Ishikawa (cell line): Measurements from ENCODE around the gene ZNF584.

ENCODE experiments used
- CEBPB ChIP-seq: IDR thresholded peaks from 2 replicates; pipeline ENCODE4 v1.6.1; 2012
- CREB1 ChIP-seq: IDR thresholded peaks from 2 replicates; pipeline ENCODE4 v1.6.1; 2012; ENCODE audit warnings: low read depth
- EGR1 ChIP-seq: IDR thresholded peaks from 2 replicates; pipeline ENCODE4 v1.6.1; 2012
- EP300 ChIP-seq: IDR thresholded peaks from 2 replicates; pipeline ENCODE4 v1.6.1; 2012; ENCODE audit warnings: borderline replicate concordance
- FOXM1 ChIP-seq: IDR thresholded peaks from 2 replicates; pipeline ENCODE4 v1.6.1; 2012; ENCODE audit warnings: low read depth, borderline replicate concordance
- NFIC ChIP-seq: IDR thresholded peaks from 2 replicates; pipeline ENCODE4 v1.6.1; 2012
- RAD21 ChIP-seq: IDR thresholded peaks from 2 replicates; pipeline ENCODE4 v1.6.1; 2012; ENCODE audit warnings: low read depth
- TAF1 ChIP-seq: IDR thresholded peaks from 2 replicates; pipeline ENCODE4 v1.6.1; 2012; ENCODE audit warnings: low read depth, mild to moderate bottlenecking
- TCF12 ChIP-seq: IDR thresholded peaks from 2 replicates; pipeline ENCODE4 v1.6.1; 2012; ENCODE audit warnings: low read depth
- TEAD4 ChIP-seq: IDR thresholded peaks from 2 replicates; pipeline ENCODE4 v1.6.1; 2012
- YY1 ChIP-seq: IDR thresholded peaks from 2 replicates; pipeline ENCODE4 v1.6.1; 2012; ENCODE audit warnings: low read depth
- ZBTB7A ChIP-seq: IDR thresholded peaks from 2 replicates; pipeline ENCODE4 v1.6.1; 2012; ENCODE audit warnings: low read depth
- TF ChIP-seq, protein P1 (sequence below): IDR thresholded peaks from 2 replicates; pipeline ENCODE4 v1.6.1; 2012
- TF ChIP-seq, protein P2 (sequence below): IDR thresholded peaks from 2 replicates; pipeline ENCODE4 v1.6.1; 2012
- TF ChIP-seq, protein P3 (sequence below): IDR thresholded peaks from 2 replicates; pipeline ENCODE4 v1.6.1; 2012; ENCODE audit warnings: low read depth, mild to moderate bottlenecking

The ZNF584 gene

GRCh38 chr19:58455306-58455705, 46.9 kb downstream of the ZNF584 start:
- no peak for TF ChIP-seq FOXM1
- TF ChIP-seq, protein P1, sequence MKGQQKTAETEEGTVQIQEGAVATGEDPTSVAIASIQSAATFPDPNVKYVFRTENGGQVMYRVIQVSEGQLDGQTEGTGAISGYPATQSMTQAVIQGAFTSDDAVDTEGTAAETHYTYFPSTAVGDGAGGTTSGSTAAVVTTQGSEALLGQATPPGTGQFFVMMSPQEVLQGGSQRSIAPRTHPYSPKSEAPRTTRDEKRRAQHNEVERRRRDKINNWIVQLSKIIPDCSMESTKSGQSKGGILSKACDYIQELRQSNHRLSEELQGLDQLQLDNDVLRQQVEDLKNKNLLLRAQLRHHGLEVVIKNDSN: no peak
- no peak for TF ChIP-seq RAD21
- no peak for TF ChIP-seq EP300

DNA sequence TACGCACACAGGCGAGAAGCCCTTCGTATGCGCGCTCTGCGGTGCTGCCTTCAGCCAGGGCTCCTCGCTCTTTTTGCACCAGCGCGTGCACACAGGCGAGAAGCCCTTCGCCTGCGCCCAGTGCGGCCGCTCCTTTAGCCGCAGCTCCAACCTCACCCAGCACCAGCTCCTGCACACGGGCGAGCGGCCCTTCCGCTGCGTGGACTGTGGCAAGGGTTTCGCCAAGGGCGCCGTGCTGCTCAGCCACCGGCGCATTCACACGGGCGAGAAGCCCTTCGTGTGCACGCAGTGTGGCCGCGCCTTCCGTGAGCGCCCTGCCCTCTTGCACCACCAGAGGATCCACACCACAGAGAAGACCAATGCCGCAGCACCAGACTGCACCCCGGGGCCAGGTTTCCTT, 47.7 kb downstream of the ZNF584 start:
- TF ChIP-seq TCF12 (no peak), CEBPB (no peak), FOXM1 (no peak), TAF1 (no peak), YY1 (no peak), ZBTB7A (no peak), CREB1 (no peak), NFIC (no peak), RAD21 (no peak), EGR1 (no peak), EP300 (no peak), TEAD4 (no peak)
- TF ChIP-seq, protein P1: no peak
- TF ChIP-seq, protein P2, sequence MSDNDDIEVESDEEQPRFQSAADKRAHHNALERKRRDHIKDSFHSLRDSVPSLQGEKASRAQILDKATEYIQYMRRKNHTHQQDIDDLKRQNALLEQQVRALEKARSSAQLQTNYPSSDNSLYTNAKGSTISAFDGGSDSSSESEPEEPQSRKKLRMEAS: no peak
- TF ChIP-seq, protein P3, sequence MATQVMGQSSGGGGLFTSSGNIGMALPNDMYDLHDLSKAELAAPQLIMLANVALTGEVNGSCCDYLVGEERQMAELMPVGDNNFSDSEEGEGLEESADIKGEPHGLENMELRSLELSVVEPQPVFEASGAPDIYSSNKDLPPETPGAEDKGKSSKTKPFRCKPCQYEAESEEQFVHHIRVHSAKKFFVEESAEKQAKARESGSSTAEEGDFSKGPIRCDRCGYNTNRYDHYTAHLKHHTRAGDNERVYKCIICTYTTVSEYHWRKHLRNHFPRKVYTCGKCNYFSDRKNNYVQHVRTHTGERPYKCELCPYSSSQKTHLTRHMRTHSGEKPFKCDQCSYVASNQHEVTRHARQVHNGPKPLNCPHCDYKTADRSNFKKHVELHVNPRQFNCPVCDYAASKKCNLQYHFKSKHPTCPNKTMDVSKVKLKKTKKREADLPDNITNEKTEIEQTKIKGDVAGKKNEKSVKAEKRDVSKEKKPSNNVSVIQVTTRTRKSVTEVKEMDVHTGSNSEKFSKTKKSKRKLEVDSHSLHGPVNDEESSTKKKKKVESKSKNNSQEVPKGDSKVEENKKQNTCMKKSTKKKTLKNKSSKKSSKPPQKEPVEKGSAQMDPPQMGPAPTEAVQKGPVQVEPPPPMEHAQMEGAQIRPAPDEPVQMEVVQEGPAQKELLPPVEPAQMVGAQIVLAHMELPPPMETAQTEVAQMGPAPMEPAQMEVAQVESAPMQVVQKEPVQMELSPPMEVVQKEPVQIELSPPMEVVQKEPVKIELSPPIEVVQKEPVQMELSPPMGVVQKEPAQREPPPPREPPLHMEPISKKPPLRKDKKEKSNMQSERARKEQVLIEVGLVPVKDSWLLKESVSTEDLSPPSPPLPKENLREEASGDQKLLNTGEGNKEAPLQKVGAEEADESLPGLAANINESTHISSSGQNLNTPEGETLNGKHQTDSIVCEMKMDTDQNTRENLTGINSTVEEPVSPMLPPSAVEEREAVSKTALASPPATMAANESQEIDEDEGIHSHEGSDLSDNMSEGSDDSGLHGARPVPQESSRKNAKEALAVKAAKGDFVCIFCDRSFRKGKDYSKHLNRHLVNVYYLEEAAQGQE: no peak

DNA sequence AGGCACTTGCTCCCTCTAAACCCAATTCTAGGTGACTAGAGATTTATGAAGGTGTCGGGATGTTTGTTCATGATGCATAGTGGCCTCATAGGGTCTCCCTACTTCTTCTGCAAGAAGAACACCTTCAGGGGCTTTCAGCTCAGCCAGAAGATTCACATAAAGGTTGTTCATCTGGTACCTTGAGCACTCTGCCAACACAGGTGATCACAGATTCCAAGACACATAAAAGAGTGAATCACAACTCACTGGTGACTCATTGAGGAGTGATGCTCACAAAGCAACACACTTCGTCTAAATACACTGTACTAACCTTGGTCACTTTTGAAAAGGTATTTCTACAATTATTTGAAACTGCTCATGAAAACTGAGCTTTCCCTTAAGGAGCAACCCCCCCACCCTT, 51.6 kb downstream of the ZNF584 start:
- TF ChIP-seq FOXM1: no peak

DNA sequence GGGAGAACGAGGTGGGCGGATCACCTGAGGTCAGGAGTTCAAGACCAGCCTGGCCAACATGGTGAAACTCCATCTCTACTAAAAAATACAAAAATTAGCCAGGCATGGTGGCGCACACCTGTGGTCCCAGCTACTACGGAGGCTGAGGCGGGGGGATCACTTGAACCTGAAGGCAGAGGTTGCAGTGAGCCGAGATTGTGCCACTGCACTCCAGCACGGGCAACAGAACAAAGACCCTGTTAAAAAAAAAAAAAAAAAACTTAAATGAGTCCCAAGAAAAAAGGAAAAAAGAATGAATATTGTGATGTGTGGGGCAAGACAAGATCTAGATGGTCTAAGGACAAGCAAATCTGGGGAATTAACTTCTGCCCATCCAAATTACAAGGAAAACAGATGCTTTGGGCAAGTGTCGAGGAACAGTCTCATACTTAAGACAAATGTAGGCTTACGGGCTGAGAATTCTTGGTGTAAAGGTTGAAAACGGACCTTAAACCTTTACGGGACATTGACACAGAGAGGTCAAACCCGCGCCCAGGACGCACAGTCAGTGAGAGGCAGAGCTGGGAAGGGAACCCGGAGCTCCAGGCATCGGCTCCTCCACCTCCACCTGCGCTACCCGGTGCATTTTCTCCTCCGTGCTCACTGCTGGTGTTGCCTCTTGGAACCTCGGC, 57.8 kb downstream of the ZNF584 start:
- TF ChIP-seq FOXM1 (no peak), CREB1 (no peak), TCF12 (no peak), CEBPB (no peak), NFIC (no peak), EGR1 (no peak), YY1 (no peak), RAD21 (no peak)
- TF ChIP-seq, protein P1: no peak
- TF ChIP-seq, protein P2: no peak
- TF ChIP-seq, protein P3: no peak

GRCh38 chr19:58466760-58467589, 58.5 kb downstream of the ZNF584 start, which contains the start of gene ZNF324:
Gene ZNF324 (plus strand): TSS chr19:58467080. CDS start chr19:58469186, 2,106 bp downstream.
- TF ChIP-seq FOXM1 (no peak), TCF12 (peak; percentile 27; the same call in 1 of the 2 replicates), TAF1 (peak; percentile 73), NFIC (no peak), TEAD4 (peak; percentile 63; the same call in 1 of the 2 replicates), CREB1 (peak; percentile 72), YY1 (0 out of 2 replicates have a peak, but pooled peaks have one; percentile 50), CEBPB (no peak), EP300 (no peak), RAD21 (peak; percentile 22; the same call in 1 of the 2 replicates), ZBTB7A (peak; percentile 80; the same call in 1 of the 2 replicates)
- TF ChIP-seq, protein P2: peak; percentile 80
- TF ChIP-seq, protein P1: peak; percentile 98
